ACHN (cell line): ENCODE results near the gene STARD3.

ENCODE experiments used
- DNase-seq: peaks from one replicate; pipeline ENCODE4 v3.0.0-alpha.2; 2015
- in situ Hi-C: cut with HindIII; loops from 2 replicates; pipeline ENCODE4 v1.10.0; 2017; ENCODE audit warnings: low sequenced_read_pairs, low pct_ligation_motif_present, low pct_unique_long_range_greater_than_20kb

STARD3 gene

DNA sequence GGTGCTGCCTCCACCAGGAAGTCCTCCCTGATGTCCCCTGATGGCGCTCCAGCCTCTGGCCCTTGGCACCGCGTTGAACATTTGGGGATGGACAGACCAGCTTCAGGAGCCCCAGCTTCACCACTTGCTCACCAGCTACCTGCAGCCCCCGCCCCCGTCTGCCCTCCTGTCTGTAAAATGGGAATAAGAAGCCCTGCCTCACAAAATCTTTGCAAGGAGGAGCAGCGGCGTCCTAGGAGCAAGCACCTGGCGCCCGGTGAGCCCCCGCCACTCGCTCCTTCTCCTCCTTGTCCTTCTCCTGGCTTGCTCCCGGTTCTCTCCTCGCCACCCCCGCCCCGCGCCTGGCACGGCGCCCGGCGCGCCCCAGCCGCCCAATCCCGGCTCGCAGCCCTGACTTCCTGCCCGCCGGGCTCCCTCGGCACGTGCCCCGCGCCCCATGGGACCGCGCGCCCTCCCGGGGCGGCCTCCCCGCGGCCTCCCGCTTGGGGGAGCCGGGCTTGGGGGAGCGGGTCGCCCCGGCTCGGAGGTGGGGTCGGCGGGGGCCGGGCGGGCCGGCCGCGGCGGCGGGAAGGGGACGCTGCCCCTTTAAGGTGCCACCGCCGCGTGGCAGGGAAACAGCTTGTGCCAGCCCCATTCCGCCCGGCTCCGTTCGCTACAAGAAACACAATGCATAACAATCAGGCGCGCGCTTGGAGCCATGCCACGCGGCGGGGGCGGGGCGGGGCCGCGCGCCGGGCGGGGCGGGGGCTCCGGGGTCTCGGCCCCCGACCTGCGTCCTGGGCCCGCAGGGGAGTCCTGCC lies 19.3 kb upstream of the STARD3 start:
- DNase-seq: peak; percentile 78
- in situ Hi-C loops: no loop called here

DNA sequence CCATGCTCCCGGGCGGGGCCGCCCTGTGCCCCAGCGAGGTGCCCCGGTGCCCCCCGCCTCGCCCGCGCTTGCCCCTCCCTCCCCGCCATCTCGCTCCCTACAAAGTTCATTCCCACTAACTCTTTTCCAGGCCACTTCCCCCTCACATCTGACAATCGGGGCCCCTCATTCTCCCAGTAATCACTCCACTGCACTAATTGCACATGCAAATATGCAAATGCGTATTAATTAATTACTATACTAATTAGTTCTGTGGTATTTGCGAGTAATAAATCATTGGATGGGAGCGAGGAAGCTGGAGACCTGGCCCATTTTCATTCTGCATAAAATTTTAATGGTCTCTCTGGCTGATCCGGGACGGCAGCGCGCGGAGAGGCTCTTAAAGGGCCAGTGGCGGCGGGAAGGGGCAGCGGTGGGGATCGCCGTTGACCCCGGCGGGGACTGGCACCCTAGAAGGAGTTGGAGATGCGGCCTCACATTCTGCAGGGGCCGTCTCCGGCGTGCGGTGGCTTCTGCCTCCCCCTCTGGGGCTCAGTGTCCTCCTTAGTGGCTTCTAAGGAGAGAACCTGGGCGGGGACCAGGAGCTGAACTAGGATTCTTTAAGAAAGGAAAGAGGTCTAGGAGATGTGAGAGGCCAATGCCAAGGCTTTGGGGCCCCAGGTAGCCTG lies 18.6 kb upstream of the STARD3 start:
- peak; percentile 14 for DNase-seq
- in situ Hi-C loops: no loop called here

DNA sequence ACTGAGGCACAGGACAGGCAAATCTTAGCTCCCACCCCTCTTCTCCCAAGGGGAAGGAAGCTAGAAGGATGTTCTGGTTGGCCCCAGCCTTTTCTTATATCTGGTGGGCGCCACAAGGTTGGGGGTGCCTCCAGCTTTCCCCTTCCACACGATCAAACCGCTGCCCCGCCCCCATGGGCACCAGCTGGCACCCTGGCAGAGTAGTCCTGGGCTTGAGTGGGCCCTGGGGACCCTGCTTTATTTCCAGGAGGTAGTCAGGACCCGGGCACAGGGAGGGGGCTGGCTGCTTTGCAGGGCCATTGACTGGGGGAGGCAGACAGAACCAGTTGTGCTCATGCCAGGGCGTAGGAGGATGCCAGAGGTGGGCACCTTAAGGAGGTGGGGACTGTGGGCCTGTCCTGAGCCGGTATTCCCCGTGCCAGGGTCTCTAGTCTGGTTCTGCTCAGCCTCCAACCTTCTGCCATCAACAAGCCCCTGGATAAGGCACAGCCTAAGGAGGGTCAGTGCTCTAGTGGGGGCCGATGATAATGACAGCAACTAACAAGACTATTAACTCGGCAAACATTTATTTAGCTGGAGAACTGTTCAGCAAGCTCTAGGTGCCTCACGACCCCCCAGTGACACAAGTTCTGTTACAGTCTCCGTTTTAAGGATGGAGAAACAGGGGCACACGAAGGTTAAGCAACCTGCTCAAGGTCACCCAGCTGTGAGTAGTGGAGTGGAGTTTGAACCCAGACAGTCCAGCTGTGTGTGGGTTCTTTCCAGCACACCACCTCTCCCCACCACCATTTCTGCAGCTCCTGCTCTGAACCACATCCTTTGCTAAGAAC lies 17.8 kb upstream of the STARD3 start:
- no peak for DNase-seq
- in situ Hi-C loops: no loop called here

DNA sequence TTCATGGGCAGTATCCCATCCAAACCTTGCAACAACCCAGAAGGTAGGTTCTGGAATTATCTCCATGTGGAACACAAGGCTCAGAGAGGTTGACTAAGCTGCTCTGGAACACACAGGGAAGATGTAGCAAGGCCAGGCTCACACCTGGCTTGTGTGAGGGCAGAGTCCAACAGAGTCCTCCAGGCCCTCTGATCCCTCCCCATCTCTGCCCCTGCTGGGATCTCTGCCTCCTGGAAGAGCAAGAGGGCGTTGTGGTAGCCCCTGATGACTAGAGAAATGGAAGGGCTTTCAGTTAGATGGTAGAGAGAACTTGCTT lies 17.2 kb upstream of the STARD3 start:
- in situ Hi-C loops: no loop called here
- no peak for DNase-seq

DNA sequence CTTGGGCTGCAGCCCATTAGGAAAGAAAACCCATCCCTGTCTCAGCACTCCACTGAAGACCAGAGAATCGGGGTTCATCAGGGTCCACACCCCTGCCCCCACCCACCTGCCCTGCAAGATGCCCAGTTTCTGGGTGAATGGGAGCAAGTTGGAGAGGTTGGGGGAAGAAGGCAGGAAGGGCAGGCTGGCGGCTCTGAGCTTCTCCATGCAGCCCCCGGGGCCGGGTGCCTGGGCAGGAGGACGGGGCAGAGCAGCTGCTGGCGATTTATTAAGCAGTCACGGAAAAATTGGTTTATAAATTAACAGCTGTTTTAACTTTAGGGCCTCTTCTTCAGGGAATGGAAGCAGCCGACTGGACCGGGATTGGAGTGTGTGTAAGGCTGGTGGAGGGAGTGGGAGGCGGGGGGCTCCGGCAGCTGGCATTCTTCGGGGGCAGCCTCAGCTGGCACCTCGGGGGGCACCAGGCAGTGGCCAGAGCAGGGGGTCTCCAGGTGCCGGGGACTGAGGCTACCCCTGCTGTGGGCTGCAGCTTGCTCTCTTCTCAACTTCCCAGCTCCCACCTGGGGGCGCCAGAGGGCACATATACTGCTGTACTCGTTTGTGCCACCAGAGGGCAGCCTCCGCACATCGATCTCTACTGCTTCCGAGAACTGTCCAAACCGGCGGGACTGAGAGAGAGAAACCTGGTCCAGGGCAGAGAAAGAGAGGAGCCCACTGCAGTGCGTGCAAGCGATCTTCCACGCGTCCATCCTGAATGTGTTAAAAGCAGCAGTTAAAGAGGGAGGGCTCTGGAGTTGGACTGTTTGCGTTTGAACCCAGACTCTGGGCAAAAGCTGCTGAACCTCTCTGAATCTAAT lies 15.2 kb upstream of the STARD3 start:
- in situ Hi-C loops: no loop called here
- DNase-seq: peak; percentile 92

DNA sequence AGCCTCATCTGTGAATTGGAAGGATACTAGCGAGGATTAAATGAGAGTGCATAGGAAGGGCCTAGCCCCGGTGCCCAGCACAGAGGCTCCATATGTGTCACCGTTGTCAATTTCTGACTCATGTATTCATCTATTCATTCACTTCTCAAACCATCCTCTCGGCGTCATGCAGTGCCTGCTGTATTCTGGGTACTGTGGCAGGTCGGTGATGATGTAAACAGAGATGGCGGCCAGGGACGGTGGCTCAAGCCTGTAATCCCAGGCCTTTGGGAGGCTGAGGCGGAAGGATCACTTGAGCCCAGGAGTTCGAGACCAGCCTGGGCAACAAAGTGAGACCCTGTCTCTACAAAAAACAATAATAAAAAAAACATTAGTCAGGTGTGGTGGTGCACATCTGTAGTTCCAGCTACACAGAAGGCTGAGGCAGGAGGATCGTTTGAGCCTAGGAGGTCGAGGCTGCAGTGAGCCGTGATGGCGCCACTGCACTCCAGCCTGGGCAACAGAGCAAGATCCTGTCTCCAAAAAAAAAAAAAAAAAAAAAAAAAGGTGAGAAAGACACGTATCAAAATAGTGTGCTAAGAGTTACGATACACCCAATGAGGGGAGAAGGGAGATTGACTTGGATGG lies 14.5 kb upstream of the STARD3 start:
- in situ Hi-C loops: no loop called here
- DNase-seq: peak; percentile 87

DNA sequence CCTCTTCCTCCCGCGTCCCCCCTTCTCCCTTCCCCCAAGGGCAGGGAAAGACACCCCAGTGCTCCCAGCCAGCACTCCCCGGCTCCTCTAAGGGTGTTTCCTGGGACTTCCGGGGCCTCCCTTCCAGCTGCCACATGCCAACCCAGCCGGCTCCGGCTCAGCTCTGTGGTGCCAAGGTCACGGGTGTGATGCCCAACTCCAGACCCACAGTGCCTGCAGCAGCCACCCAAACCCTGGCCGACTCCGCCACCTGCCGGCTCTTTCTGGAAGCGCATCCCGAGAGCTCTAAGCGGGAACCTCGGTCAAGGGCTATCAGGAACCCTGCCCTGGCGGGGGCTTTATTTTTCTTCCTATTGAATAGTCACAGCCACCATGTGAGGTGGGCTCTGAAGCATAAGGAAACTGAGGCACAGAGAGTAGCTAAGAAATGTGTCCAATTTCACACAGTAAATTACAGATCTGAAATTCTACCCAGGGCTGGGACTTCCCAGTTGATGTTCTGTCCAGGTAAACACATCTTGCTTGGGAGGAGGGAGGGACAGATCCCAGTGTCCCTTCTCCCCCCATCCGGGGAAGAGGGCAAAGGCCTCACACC lies 13.5 kb upstream of the STARD3 start:
- in situ Hi-C loops: no loop called here
- DNase-seq: peak; percentile 81

DNA sequence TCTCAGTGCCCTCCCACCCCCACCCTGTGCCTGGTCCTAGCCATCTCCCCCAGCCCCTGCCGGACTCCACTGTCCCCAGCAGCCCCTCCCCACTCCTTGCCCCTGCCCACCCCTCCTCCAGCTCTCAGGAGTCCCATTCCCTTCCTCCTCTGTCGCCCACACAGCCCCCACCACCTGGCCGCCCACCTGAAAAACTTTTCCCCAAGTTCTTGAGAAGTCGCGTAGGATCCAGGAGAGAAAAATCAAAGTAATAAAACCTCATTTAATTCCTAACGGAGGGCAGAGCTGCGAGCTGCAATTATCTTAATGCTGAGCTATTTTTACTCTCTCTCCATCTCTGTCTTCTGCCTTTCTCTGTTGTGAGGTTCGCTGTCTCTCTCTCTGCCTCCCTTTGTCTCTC lies 12.6 kb upstream of the STARD3 start:
- in situ Hi-C loops: no loop called here
- DNase-seq: no peak

DNA sequence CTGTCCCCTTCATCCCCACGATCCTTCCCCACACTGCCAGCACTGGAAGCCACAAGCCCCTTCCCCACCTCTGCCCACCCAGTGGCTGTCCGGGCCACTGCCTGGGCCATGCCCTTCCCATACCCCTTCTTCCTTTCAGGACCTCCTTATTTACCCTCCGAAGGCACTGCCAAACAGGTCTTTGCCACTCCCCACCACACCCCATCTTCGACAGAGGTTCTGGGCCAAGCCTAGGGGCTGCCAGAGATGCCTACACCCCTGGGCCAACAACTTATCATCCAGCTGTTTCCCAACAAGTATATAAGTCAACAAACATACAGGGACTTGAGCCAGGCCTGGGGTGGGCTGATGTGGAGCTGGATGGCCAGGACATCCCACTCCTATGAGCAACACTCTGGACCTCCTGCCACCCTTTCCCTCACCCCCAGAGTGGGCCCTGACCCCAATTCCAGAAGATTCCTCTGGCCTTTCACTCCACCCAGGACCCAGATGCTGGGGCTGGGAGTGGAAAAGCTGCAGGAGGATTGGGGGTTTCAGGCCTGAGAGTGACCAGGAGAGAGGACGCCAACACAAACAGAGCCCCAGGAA lies 11.7 kb upstream of the STARD3 start:
- DNase-seq: no peak
- in situ Hi-C loops: no loop called here

DNA sequence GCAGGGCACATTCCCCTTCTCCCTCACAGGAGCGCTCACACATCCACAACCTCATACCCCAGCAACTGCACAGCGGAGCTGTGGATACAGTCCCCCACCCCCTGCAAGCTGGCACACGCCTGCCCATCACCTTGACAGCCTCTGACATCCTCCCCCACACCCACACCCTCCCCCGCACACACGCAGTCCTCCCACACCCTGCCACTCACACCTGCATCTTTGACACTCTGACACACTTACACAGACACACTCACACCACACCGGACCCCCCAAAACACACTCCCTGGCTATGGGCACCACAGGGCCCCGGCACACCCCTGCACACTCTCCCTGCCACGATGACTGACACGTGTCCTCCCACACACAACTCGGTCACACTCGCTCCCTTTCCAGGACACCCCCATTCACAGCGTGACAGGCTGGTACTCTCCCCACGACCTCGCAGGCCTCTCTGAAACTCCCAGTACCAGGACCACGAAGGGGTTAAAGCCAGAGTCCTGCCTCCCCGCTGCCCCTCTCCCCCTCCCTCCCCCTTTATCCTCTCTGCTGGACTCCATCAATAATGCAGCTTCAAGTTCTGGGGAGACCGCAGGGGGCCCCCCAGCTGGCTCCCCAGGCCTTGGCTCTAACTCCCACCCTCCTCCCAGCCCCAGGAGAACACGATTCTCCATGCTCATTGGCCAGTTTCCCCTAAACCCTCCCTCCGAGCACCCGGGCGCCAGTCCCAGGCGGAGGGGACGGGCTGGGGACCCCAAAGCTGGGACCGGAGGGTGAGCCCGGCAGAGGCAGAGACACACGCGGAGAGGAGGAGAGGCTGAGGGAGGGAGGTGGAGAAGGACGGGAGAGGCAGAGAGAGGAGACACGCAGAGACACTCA lies 10.5 kb upstream of the STARD3 start, which contains the start of gene PPP1R1B:
Gene PPP1R1B, plus strand, starts transcription at position 782 of the 876 bp plus-strand sequence. CDS start 441 bp downstream, outside the sequence.
- in situ Hi-C loops: no loop called here
- DNase-seq: no peak

DNA sequence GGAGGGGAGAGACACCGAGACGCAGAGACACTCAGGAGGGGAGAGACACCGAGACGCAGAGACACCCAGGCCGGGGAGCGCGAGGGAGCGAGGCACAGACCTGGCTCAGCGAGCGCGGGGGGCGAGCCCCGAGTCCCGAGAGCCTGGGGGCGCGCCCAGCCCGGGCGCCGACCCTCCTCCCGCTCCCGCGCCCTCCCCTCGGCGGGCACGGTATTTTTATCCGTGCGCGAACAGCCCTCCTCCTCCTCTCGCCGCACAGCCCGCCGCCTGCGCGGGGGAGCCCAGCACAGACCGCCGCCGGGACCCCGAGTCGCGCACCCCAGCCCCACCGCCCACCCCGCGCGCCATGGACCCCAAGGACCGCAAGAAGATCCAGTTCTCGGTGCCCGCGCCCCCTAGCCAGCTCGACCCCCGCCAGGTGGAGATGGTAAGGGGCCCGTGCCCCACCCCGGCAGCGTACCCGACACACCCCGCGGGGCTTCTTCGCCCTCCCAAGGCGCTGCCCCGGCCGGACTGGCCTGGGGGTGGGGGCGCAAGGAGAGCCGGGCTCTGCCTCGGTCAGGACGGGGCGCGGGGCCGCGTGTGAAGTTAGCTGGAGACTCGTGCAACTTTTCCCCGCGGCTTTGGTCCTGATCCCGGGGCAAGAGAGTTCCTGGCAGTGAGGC lies 9.8 kb upstream of the STARD3 start:
- in situ Hi-C loops: no loop called here
- no peak for DNase-seq

DNA sequence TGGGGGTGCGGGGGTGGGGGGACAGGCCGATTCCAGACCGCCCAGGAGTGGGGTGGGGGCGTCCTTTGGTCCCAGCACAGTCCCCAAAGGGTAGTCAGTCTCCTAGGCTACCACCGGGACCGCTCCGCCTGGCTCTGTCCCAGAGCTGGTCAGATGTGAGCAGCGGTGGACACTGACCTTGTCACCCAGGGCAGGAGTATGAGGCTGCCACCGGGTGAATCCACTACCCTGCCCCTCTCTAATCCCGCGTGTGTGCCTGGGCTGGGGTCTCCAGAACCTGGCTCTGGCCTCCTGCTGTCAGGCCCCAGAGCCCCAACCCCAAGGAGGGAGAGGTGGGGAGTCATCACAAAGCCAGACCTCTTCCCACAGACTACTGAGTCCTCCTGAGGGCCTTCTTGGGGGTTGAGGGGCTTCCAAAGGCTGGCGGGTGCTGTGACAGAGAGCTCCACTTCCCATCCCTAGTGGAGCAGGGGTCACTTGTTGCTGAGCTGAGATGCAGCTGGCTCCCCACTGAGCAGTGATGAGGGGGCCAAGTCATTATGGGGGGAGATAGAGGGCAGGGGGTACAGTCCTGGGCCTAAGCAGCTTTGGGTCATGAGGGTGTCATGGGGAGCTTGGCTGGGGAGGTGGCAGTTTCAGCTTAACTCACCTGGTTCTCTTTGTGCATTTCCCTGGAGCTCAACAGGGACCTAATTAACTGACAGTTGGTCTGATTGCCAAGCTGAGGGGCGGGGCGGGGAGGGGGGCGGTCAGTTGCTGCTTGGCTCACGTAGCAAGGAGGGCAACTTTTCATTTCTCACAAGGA lies 9.0 kb upstream of the STARD3 start:
- no peak for DNase-seq
- in situ Hi-C loops: no loop called here

DNA sequence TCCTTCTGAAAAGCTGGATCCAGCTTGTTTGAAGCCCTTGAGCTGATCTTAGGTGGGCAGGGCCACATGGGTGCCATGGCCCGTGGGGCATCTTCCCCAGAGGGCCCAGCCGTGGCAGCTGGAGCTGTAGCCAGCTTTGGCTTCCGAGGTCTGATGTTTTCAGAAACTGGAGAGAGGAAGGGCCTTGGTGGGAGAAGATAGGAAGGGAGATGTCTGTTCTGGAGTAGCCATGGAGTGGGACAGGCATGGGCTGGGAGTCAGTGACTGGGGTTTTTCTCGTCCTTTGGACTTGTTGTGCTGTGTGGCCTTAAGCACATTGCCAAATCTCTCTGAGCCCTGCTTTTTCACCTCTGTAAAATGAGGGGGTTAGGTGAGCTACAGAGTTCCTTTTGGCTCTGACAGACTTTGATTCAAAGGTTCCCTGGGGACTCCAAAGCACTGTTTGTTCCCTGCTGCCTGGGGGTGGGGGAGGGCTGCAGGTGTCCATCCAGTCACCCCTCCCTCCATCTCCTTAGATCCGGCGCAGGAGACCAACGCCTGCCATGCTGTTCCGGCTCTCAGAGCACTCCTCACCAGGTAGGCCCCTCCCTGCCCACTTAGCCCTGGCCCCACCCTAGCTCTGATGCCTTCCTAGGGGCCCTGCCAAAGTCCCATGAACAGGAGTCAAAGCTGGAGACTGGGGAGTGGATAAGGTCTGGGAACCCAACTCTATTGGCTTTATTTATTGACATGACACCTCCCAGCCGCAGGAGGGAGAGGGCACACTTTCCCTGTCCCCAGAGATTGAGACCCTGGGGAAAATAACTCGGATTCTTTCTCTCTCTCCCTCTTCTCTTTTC lies 8.1 kb upstream of the STARD3 start:
- DNase-seq: no peak
- in situ Hi-C loops: no loop called here

DNA sequence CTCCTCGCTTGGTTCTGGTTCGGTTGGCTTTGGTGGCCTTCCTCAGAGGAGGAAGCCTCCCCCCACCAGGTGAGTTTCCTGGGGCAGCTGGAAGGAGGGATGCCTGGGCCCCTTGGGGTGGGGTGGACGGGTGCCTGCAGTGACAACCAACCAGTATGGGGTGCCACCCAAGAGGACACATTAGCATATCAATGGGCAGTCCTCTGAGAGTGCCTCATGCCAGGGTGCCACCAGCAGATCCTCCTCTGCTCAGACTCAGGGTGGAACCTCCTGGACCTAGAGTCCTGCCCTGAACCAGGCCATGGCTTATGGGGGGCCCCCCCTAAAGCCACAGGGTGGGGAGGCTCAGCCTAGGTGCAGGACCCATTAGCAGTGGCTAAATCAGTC lies 7.5 kb upstream of the STARD3 start:
- DNase-seq: no peak
- in situ Hi-C loops: no loop called here

DNA sequence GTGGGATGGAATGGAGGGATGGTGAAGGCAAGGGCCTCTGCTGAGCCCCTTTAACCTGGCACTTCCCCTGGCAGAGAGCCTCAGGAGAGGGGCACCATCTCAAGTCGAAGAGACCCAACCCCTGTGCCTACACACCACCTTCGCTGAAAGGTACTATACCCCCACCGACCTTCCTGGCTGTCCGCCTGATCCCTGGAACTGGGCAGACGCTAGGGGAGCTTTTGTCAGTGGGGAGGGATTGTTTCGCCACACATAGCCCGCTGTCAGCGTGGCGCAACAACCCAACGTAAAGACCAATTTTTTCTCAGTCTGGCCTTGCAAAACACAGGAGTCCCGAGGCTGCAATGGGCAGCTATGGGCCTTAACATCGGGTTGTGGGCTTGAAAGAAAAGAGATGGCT lies 7.0 kb upstream of the STARD3 start:
- DNase-seq: no peak
- in situ Hi-C loops: no loop called here
